ENCODE measurements around the gene AADACL3.
"Not testable (repeated sequence)": the region's sequence is repeated elsewhere in the genome, so short reads cannot be mapped to it uniquely, and the experiment has no call there.

The AADACL3 gene

GRCh38 chr1:12715896-12716437, at the start of gene AADACL3:
TSS of gene AADACL3 (plus strand) at chr1:12716110. CDS start at chr1:12716177, 67 bp downstream.
- no peak for TF ChIP-seq CTCF (IDR thresholded peaks at IDR 0.05; ENCODE audit: borderline replicate concordance, insufficient read depth, low read depth, low read length)
- no peak within 1 kb of the TSS for H3K4me3 ChIP-seq (ENCODE audit: low read depth, low read length)

GRCh38 chr1:12666141-12666735, 49.7 kb upstream of the AADACL3 start:
- no peak for TF ChIP-seq CTCF (IDR thresholded peaks at IDR 0.05; ENCODE audit: borderline replicate concordance, insufficient read depth, low read depth, low read length)
- no peak overlapping the region for H3K4me3 ChIP-seq (ENCODE audit: low read depth, low read length)

GRCh38 chr1:12669529-12670068, 46.3 kb upstream of the AADACL3 start:
- no peak overlapping the region for H3K4me3 ChIP-seq (ENCODE audit: low read depth, low read length)
- no peak for TF ChIP-seq CTCF (IDR thresholded peaks at IDR 0.05; ENCODE audit: borderline replicate concordance, insufficient read depth, low read depth, low read length)

- TF ChIP-seq CTCF (IDR thresholded peaks at IDR 0.05; ENCODE audit: borderline replicate concordance, insufficient read depth, low read depth, low read length), result no peak
- no peak overlapping the region for H3K4me3 ChIP-seq (ENCODE audit: low read depth, low read length)
These were observed 41.6 kb upstream of the AADACL3 start for GRCh38 chr1:12674358-12674757.

GRCh38 chr1:12676122-12676521, 39.8 kb upstream of the AADACL3 start:
- not testable (repeated sequence) for H3K4me3 ChIP-seq (ENCODE audit: low read depth, low read length)

- H3K4me3 ChIP-seq (ENCODE audit: low read depth, low read length), result no peak overlapping the region
- no peak for TF ChIP-seq CTCF (IDR thresholded peaks at IDR 0.05; ENCODE audit: borderline replicate concordance, insufficient read depth, low read depth, low read length)
These were observed 38.3 kb upstream of the AADACL3 start for GRCh38 chr1:12677565-12677964.

- H3K4me3 ChIP-seq (ENCODE audit: low read depth, low read length), result no peak overlapping the region
- TF ChIP-seq CTCF (IDR thresholded peaks at IDR 0.05; ENCODE audit: borderline replicate concordance, insufficient read depth, low read depth, low read length), result no peak
These were observed 37.6 kb upstream of the AADACL3 start for GRCh38 chr1:12678350-12678749.

Measured in GM12875 (cell line).